Activated T-cell treated with anti-CD3 and anti-CD28 coated beads for 48 hours (primary cell): ENCODE data around the gene KPNA1.
A peak's percentile ranks its signal among the peaks of the same experiment; 100 is the strongest.
"Not testable (repeated sequence)": the region's sequence is repeated elsewhere in the genome, so short reads cannot be mapped to it uniquely, and the experiment has no call there.

ENCODE experiments used
- DNase-seq: peaks from one replicate; pipeline ENCODE4 v3.0.0-alpha.2; 2020; ENCODE audit warnings: low read depth

Gene KPNA1

GRCh38 chr3:122475316-122475715, 39.4 kb downstream of the KPNA1 start:
- no peak for DNase-seq

- DNase-seq, result no peak
Observed at GRCh38 chr3:122469659-122470058, 45.1 kb downstream of the KPNA1 start.

GRCh38 chr3:122468896-122469533, 45.7 kb downstream of the KPNA1 start:
- no peak for DNase-seq

- DNase-seq, result no peak
Observed at GRCh38 chr3:122466701-122467240, 48.0 kb downstream of the KPNA1 start.

GRCh38 chr3:122464659-122465058, 50.1 kb downstream of the KPNA1 start:
- no peak for DNase-seq

- DNase-seq, result no peak
Observed at GRCh38 chr3:122462406-122462805, 52.3 kb downstream of the KPNA1 start.

- no peak for DNase-seq
Observed at GRCh38 chr3:122461806-122462205, 52.9 kb downstream of the KPNA1 start.

- no peak for DNase-seq
Observed at GRCh38 chr3:122458992-122459391, 55.7 kb downstream of the KPNA1 start.

GRCh38 chr3:122457706-122458105, 57.0 kb downstream of the KPNA1 start:
- DNase-seq, result no peak

- no peak for DNase-seq
Observed at GRCh38 chr3:122456074-122456473, 58.7 kb downstream of the KPNA1 start.

- no peak for DNase-seq
Observed at GRCh38 chr3:122451371-122451770, 63.4 kb downstream of the KPNA1 start.

GRCh38 chr3:122448218-122448617, 66.5 kb downstream of the KPNA1 start:
- not testable (repeated sequence) for DNase-seq

GRCh38 chr3:122444491-122444887, 70.2 kb downstream of the KPNA1 start:
- not testable (repeated sequence) for DNase-seq

GRCh38 chr3:122443762-122444490, 70.8 kb downstream of the KPNA1 start:
- not testable (repeated sequence) for DNase-seq

- no peak for DNase-seq
Observed at GRCh38 chr3:122443090-122443489, 71.6 kb downstream of the KPNA1 start.

- DNase-seq, result no peak
Observed at GRCh38 chr3:122435950-122436349, 78.8 kb downstream of the KPNA1 start.

- DNase-seq, result no peak
Observed at GRCh38 chr3:122430371-122430770, 84.4 kb downstream of the KPNA1 start.

GRCh38 chr3:122427857-122428471, 86.8 kb downstream of the KPNA1 start:
- no peak for DNase-seq

GRCh38 chr3:122421836-122422235, 92.9 kb downstream of the KPNA1 start:
- no peak for DNase-seq

- no peak for DNase-seq
Observed at GRCh38 chr3:122421101-122421500, 93.6 kb downstream of the KPNA1 start.

- no peak for DNase-seq
Observed at GRCh38 chr3:122416966-122417365, 97.8 kb downstream of the KPNA1 start.

GRCh38 chr3:122415762-122416654, 98.7 kb downstream of the KPNA1 start, which contains the start of gene WDR5B:
Gene WDR5B, minus strand, starts transcription at chr3:122416062. Its CDS starts 534 bp downstream, at chr3:122415528.
- DNase-seq, result peak; percentile 94
